Stimulated activated naive CD8-positive, alpha-beta T cell treated with anti-CD3 and anti-CD28 coated beads, Interleukin-15, amount 100 ng/mL, for 72 hours (primary cell): ENCODE measurements around the gene PATE2.

Source experiments
- ATAC-seq: fragments of 150-1000 bp; cut with Tn5 transposase; 2 replicates; pipeline ENCODE4 v1.10.0; 2021; ENCODE audit warnings: mild to moderate bottlenecking, moderate library complexity
- DNase-seq, 2 donors: peaks; one replicate each; pipeline ENCODE4 v3.0.0; 2021 to 2022
- H3K27ac Mint-ChIP-seq, 2 donors: one replicate each; pipeline ENCODE4 v1.8.0; 2022; ENCODE audit warnings: mild to moderate bottlenecking in 2 of 2, mixed read lengths in 2 of 2, moderate library complexity in 2 of 2
- H3K27me3 Mint-ChIP-seq: one replicate; pipeline ENCODE4 v1.8.0; 2022; ENCODE audit warnings: mixed read lengths
- H3K4me1 Mint-ChIP-seq: one replicate; pipeline ENCODE4 v1.8.0; 2022; ENCODE audit warnings: mild to moderate bottlenecking, mixed read lengths
- H3K4me3 Mint-ChIP-seq, 2 donors: one replicate each; pipeline ENCODE4 v1.8.0; 2022; ENCODE audit warnings: mild to moderate bottlenecking in 2 of 2, mixed read lengths in 2 of 2, moderate library complexity in 1 of 2
- H3K9me3 Mint-ChIP-seq, 2 donors: one replicate each; pipeline ENCODE4 v1.8.0; 2022; ENCODE audit warnings: mixed read lengths in 2 of 2

Gene PATE2

GRCh38 chr11:125756050-125756449 is 22.6 kb downstream of the PATE2 start:
- no peak overlapping the region for H3K4me3 Mint-ChIP-seq

DNA sequence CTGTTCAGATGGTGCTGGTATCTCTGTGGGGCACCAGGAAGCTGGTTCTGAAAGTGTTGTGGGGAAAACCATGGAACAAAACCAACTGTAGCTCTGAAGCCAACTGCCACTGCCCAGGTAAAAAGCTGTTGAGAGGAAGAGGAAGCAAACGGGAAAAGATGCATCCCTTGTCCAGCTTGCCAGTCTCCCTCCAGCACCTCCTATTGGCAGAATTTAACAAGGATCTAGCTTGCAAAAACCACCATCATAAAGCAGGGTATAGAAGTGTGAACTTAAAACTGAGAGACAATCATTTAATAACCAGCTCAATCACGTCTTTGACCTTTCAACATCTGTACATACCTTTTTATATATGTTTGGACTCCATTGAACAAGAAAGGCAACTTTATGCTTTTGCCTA is 28.0 kb downstream of the PATE2 start:
- no peaks in the 10 kb centered on the region for H3K9me3 Mint-ChIP-seq
- H3K27me3 Mint-ChIP-seq: peaks cover 6% of the 10 kb centered on the region
- no peaks in the 10 kb centered on the region for H3K4me1 Mint-ChIP-seq
- no peak overlapping the region for H3K27ac Mint-ChIP-seq
- no peak overlapping the region for H3K4me3 Mint-ChIP-seq
- no peak for ATAC-seq
- DNase-seq: no peak

More at GRCh38 chr11:125756050-125756449, 22.6 kb downstream of the PATE2 start:
- H3K27me3 Mint-ChIP-seq: no peaks in the 10 kb centered on the region
- ATAC-seq (no peak), DNase-seq (no peak)
- no peak overlapping the region for H3K27ac Mint-ChIP-seq
- H3K4me1 Mint-ChIP-seq: no peaks in the 10 kb centered on the region
- peaks cover 4 to 25% of the 10 kb centered on the region in 2 donors for H3K9me3 Mint-ChIP-seq

- no peaks in the 10 kb centered on the region for H3K9me3 Mint-ChIP-seq
- DNase-seq (no peak), ATAC-seq (no peak)
- H3K4me1 Mint-ChIP-seq: no peaks in the 10 kb centered on the region
- H3K4me3 Mint-ChIP-seq: no peak within 1 kb of the TSS
- H3K27me3 Mint-ChIP-seq: peaks cover 6% of the 10 kb centered on the region
- no peak within 1 kb of the TSS for H3K27ac Mint-ChIP-seq
Observed at GRCh38 chr11:125745979-125746378, 32.6 kb downstream of the PATE2 start, which contains the start of gene PATE1. Gene PATE1 (plus strand): TSS chr11:125746279. CDS start chr11:125746305, 26 bp downstream.

GRCh38 chr11:125743681-125744080 is 34.9 kb downstream of the PATE2 start:
- H3K9me3 Mint-ChIP-seq: peaks cover 0 to 5% of the 10 kb centered on the region in 2 donors

GRCh38 chr11:125740617-125741016 is 38.0 kb downstream of the PATE2 start:
- no peak for DNase-seq
- H3K27ac Mint-ChIP-seq: no peak overlapping the region
- H3K9me3 Mint-ChIP-seq: peaks cover 5 to 9% of the 10 kb centered on the region in 2 donors
- ATAC-seq: no peak
- H3K4me3 Mint-ChIP-seq: no peak overlapping the region
- H3K27me3 Mint-ChIP-seq: no peaks in the 10 kb centered on the region
- no peaks in the 10 kb centered on the region for H3K4me1 Mint-ChIP-seq

More at GRCh38 chr11:125743681-125744080, 34.9 kb downstream of the PATE2 start:
- no peak overlapping the region for H3K4me3 Mint-ChIP-seq
- DNase-seq (no peak), ATAC-seq (no peak)
- H3K27me3 Mint-ChIP-seq: no peaks in the 10 kb centered on the region
- H3K4me1 Mint-ChIP-seq: no peaks in the 10 kb centered on the region
- no peak overlapping the region for H3K27ac Mint-ChIP-seq

DNA sequence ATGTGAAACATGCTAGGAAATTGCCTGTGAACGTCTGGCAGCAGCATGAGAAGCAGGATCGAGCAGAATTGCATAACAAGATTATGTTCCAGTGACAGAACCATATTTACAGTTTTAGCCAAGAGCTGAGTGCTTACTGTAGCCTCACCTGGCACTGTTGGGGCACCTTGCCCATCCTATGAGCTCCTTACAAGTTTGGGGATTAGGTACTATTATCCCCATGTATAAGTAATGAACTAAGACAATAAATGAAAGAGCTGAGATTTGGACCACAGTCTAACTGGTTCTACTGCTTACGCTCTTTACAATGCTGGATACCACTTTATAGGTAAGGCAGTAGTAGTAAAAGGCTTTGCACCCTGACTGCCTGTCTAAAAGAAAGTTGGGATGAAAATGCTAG is 49.7 kb downstream of the PATE2 start:
- Mint-ChIP-seq H3K4me1 (no peaks in the 10 kb centered on the region), H3K9me3 (no peaks in the 10 kb centered on the region), H3K27ac (no peak overlapping the region), H3K27me3 (peaks cover 13% of the 10 kb centered on the region), H3K4me3 (no peak overlapping the region)
- DNase-seq (no peak), ATAC-seq (no peak)
